Spinal cord (tissue), 10 donors: ENCODE results near the gene KIF25. TPM values are rescaled to one million over a fixed set of nuclear protein-coding genes. Genes with fewer than 3 reads are reported as not detected.

Experiments
- DNase-seq, 6 donors: peaks; one replicate each; pipeline versions ENCODE4 v3.0.0 to v3.0.0-alpha.2; 2013 to 2015; ENCODE audit warnings: low spot score in 6 of 6, low read depth in 4 of 6
- H3K27ac ChIP-seq: one replicate; pipeline ENCODE4 v1.5.1; 2013; ENCODE audit warnings: low read depth, low read length, control low read depth
- H3K27me3 ChIP-seq: one replicate; pipeline ENCODE4 v1.6.1; 2013; ENCODE audit warnings: low read length; ENCODE audit not compliant: control insufficient read depth, insufficient read depth
- H3K36me3 ChIP-seq: one replicate; pipeline ENCODE4 v1.6.1; 2013; ENCODE audit warnings: low read length; ENCODE audit not compliant: control insufficient read depth, insufficient read depth
- H3K4me1 ChIP-seq: one replicate; pipeline ENCODE4 v1.6.1; 2013; ENCODE audit warnings: low read length; ENCODE audit not compliant: control insufficient read depth, insufficient read depth
- H3K4me3 ChIP-seq: one replicate; pipeline ENCODE4 v1.5.1; 2013; ENCODE audit warnings: low read depth, low read length, control low read depth
- H3K9me3 ChIP-seq: one replicate; pipeline ENCODE4 v1.6.1; 2013; ENCODE audit warnings: low read length; ENCODE audit not compliant: control insufficient read depth, insufficient read depth
- WGBS: methylation state at CpG from one replicate; pipeline ENCODE4 v1.1.5; 2013; ENCODE audit warnings: missing lambda C conversion rate; ENCODE audit not compliant: insufficient coverage; 5-methylcytosine and 5-hydroxymethylcytosine counted together
- polyA plus RNA-seq, 2 donors: library from polyadenylated mRNA; unstranded; fragments of 120-200 nt; gene quantifications; one replicate each; pipeline ENCODE4 v1.2.1, GENCODE V29; 2013; ENCODE audit not compliant: insufficient read length in 2 of 2
- total RNA-seq, 2 donors: library from RNA; depleted of rRNA in 1 of 2; stranded (reverse); fragments of 120-200 nt in 1 of 2; fragments of >200 nt in 1 of 2; gene quantifications; one replicate each; pipeline versions ENCODE4 v1.2.3 to v1.2.4, GENCODE V29; 2013 to 2014
- donor health status: healthy.

Gene KIF25
- total and polyA plus RNA-seq, 4 donors: 1.2 to 3.0 (median 2.2) TPM; not detected in 1

DNA sequence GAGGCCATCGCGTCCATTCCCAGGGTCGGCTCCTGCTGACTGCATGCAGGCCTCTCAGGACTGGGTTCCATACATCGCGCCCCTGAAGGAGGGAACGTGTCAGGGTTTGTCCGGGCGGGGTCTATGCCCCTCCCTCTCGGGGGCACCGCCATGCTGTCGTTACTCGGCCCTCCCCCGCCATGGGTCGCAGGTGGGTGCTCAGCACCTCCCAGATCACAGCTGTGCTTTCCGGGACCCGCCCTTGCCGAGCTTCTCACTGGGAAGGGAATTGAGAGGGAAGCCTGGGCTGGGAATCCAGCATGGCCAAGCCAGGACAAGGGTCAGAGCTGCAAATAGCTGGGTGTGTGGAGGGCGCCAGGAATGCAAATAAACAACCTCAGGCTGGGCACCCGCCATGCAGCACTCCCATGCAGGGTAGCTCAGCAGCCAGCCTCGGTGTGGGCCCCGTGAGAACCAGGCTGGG, 81.5 kb downstream of the KIF25 start, which contains the start of gene FRMD1:
Gene FRMD1 (minus strand): TSS at position 270 of the 463 bp plus-strand sequence. CDS start 118 bp downstream, at position 152.
- WGBS: 84% methylated on average over 20 of the region's 21 CpGs
- Histone ChIP-seq H3K36me3 (no peaks in the 10 kb centered on the region), H3K9me3 (no peaks in the 10 kb centered on the region), H3K27me3 (no peaks in the 10 kb centered on the region), H3K27ac (no peak within 1 kb of the TSS), H3K4me3 (no peak within 1 kb of the TSS), H3K4me1 (peaks cover 34% of the 10 kb centered on the region)
- DNase-seq: no peak

DNA sequence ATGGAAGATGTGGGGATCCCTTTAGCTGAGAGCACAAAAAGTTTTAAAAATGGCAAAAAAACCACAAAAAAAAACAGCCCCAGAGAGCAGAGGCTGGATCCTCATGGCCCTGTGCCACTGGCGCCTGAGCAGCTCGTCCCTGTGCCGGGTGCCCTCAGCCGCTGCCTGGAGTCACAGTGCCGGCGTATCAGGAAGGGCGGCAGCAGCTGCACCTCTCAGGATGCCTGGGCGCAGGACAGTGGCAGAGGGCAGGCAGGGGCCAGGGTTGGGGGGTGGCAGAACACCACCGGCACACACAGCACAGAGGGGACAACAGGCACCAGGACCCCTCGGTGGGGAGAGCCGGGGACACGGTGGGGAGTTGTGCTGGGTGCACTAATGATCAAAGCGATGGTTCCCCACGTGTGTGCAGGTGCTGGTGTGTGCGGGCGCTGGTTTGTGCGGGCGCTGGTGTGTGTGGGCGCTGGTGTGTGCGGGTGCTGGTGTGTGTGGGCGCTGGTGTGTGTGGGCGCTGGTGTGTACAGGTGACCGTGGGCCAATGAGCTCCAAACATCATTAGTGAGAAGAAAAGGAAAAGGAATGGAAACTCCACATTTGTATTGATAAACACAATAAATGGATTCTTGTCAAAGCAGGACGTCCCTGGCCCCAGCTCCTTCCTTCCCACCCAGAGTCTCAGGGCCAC, 83.1 kb downstream of the KIF25 start:
- DNase-seq: no peak
- WGBS: 76% methylated on average over 11 of the region's 24 CpGs
- no peaks in the 10 kb centered on the region for H3K27me3 ChIP-seq
- H3K9me3 ChIP-seq: no peaks in the 10 kb centered on the region
- H3K4me3 ChIP-seq: no peak overlapping the region
- H3K27ac ChIP-seq: no peak overlapping the region
- H3K36me3 ChIP-seq: no peaks in the 10 kb centered on the region
- peaks cover 37% of the 10 kb centered on the region for H3K4me1 ChIP-seq

DNA sequence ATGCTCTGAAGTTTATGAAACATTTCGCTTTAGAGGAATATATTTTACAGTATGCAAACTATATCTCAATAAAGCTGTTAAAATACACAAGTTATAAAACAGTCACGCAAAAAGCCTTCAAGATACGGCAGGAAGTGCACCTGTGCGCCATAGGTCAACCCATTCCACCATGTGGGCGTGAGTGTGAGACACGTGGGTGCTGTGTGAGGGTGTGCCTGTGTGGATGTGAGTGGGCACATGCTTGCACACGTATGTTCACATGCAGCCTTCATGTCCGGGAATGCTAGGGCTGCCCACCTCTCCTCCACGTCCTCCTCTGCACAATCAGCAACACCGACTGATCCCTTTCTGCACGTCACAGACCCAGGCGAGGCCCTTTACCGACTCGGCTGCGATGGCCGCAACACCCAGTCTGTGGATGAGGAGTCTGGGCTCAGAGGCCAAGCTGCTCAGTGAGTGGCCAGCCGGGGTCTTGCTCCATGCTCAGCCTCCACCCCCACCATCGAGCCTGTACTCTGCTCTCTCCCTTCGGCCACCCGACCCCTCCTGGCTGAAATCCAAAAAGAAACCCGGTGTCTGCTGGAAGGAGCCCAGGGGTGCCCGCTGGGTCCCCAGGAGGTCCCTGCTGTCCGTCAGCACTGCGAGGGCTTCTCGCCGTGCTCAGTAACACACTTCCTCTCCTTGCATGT, 84.5 kb downstream of the KIF25 start:
- Histone ChIP-seq H3K4me1 (peaks cover 37% of the 10 kb centered on the region), H3K9me3 (no peaks in the 10 kb centered on the region), H3K27me3 (no peaks in the 10 kb centered on the region), H3K36me3 (no peaks in the 10 kb centered on the region), H3K4me3 (no peak overlapping the region), H3K27ac (no peak overlapping the region)
- no peak for DNase-seq
- WGBS: 87% methylated on average over 20 of the region's 26 CpGs

DNA sequence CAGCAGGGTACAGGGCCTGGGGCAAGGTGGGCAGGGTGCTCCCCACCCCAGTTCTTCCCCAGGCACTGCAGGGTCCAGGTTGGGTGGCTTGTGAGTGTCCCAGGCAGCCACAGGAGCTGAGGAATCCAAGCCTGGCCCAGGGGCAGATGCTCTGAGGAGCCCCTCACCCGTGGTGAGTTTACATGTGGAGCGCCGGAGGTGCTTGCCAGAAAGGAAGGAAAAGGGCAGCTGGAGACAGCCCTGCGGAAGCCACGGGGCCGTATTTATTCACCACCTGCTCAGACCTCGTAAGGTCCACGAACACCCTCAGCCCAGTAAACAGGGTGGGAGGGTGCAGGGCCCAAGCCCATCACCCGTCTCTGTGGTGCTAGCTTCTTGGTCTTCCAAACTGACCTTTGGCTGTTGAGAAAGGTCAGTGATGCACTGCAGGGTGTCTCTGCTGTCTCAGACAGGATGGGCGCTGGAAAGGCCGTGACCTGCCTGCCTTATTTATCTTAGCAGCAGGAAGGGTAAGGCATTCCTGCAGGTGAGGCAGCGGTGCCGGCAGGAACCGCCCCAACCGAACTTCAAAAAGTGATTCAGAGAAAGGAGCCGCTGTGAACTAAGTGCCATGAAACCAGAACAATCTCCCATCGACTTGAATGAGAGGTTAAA, 85.5 kb downstream of the KIF25 start:
- DNase-seq: no peak
- Histone ChIP-seq H3K4me1 (peaks cover 45% of the 10 kb centered on the region), H3K9me3 (no peaks in the 10 kb centered on the region), H3K36me3 (no peaks in the 10 kb centered on the region), H3K4me3 (no peak overlapping the region), H3K27me3 (no peaks in the 10 kb centered on the region), H3K27ac (no peak overlapping the region)
- WGBS: 62% methylated on average over 12 of the region's 17 CpGs

DNA sequence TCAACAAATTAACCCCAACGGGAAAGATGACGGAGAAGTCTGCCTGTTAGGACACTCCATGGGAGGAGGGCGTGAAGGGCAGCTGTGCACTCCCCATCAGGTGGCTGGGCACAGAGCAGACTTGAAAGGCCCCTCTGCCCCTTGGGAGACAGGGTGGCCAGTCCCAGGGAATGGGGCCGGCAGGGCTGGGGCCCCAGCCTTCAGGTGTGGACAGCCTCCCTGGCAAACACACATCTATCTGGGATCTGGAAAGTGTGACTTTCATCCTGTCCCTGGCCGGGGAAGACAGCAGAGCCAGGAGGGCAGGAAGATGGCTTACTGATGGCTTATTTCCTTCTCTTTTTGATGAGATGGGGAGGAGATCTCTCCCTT, 86.0 kb downstream of the KIF25 start:
- Histone ChIP-seq H3K27me3 (no peaks in the 10 kb centered on the region), H3K9me3 (no peaks in the 10 kb centered on the region), H3K4me1 (peaks cover 46% of the 10 kb centered on the region), H3K36me3 (no peaks in the 10 kb centered on the region), H3K27ac (no peak overlapping the region), H3K4me3 (no peak overlapping the region)
- 58% methylated on average over 4 of the region's 5 CpGs for WGBS
- DNase-seq: no peak

DNA sequence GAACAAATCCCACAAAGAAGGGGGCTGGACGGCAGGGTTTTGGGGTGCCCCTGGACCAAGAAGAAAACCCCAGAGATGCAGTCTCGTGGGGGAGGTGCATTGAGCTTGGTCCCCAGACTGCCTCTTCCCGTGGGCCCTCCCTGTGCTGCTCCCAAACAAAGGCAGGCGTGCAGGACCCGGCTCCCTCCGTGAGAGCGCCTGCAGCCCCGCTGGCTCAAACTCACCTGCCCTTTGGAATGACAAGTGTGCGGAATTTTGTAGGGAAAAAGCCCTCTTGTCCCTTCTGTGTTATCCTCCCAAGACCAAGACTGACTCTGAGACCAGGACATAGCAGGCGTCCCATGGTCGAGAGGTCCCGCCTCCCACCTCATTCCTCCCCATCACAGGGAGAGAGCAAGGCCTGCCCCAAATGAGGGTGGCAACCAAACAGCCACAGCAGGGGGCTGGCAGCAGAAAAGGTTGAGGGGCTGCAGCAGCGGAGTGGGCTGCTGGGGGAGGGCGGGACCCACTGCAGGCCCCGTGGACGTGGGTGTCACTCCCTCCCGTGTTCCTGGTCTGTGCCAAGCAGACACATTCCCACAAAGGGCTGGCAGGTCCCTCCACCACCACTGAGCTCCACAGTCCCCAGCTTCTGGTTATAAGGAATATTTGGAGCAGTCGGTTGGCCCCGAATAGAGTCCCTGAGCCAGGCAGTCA, 87.1 kb downstream of the KIF25 start:
- 83% methylated on average over 7 of the region's 19 CpGs for WGBS
- H3K4me1 ChIP-seq: peaks cover 46% of the 10 kb centered on the region

DNA sequence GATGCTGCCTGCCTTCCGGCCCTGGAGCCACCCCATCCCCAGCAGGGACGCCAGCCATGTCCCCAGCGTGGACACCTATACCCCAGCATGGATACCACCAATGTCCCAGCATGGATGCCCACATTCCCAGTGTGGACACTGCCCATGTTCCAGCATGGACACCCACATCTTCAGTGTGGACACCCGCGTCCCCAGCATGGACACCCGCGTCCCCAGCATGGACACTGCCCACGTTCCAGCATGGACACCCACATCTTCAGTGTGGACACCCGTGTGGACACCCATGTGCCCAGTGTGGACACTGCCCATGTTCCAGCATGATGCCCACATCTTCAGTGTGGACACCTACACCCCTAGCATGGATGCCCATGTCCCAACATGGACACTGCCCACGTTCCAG, 88.6 kb downstream of the KIF25 start:
- no peaks in the 10 kb centered on the region for H3K27me3 ChIP-seq
- H3K27ac ChIP-seq: no peak overlapping the region
- H3K9me3 ChIP-seq: no peaks in the 10 kb centered on the region
- peaks cover 52% of the 10 kb centered on the region for H3K4me1 ChIP-seq
- no peaks in the 10 kb centered on the region for H3K36me3 ChIP-seq
- no peak overlapping the region for H3K4me3 ChIP-seq
- WGBS: 94% methylated on average over 10 of the region's 10 CpGs
- DNase-seq: no peak

More for the DNA sequence above, 87.1 kb downstream of the KIF25 start:
- H3K4me3 ChIP-seq: no peak overlapping the region
- DNase-seq: no peak
- H3K27me3 ChIP-seq: no peaks in the 10 kb centered on the region
- no peak overlapping the region for H3K27ac ChIP-seq
- no peaks in the 10 kb centered on the region for H3K9me3 ChIP-seq
- no peaks in the 10 kb centered on the region for H3K36me3 ChIP-seq

DNA sequence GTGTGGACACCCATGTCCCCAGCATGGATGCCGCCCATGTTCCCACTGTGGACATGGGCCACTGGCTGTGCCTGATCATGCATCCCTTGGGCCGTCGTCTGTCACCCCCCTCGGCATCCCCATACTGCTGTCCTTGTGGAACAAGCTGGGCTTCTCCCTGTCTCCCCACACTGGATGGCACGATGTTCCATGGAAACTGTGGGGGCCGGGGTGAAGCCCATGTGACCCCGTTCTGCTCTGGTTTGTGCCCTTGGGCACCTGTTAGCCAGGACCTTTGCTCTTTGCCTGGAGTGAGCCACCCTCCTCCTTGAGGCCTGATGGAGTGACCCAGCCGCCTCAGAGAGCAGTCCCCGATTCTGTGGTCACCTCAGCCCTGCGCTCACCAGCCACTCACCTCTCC, 89.1 kb downstream of the KIF25 start:
- Histone ChIP-seq H3K4me3 (no peak overlapping the region), H3K36me3 (no peaks in the 10 kb centered on the region), H3K27me3 (no peaks in the 10 kb centered on the region), H3K27ac (no peak overlapping the region), H3K4me1 (peaks cover 55% of the 10 kb centered on the region), H3K9me3 (no peaks in the 10 kb centered on the region)
- WGBS: 98% methylated on average over 10 of the region's 10 CpGs
- no peak for DNase-seq

DNA sequence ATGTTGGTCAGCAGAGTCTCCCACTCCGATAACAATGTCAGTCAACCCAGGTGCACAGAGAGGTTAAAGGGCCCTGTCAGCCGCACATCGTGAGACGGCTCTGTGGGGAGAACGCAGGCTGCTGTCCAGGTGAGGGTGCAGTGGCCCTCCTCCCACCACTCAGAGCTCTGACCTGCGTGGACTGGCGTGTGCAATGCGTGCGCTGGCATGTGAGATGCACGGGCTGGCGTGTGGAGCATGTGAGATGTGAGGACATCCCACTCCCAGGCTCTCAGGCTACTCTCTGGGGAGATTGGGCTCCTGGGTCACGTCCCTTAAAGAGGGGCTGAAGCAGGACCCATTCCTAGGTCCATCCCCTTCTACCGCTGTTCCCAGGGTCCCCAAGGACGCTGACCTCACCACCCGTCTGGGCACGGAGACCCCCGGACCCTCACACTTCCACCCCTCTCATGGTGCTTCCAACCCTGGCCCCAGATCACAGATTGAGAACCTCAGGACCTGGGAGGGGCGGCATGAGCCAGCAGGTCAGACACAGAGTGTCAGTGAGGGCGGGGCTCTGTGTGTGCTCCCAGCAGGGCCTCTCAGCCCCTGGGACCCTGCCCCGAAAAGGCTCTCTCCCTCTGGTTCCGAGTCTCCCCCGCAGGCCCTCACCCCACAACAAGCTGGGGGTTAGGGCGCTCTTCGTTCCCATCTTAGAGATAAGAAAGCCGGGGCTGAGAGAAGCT, 90.1 kb downstream of the KIF25 start:
- Histone ChIP-seq H3K4me1 (peaks cover 49% of the 10 kb centered on the region), H3K27me3 (no peaks in the 10 kb centered on the region)

More for the DNA sequence above, 90.1 kb downstream of the KIF25 start:
- DNase-seq: no peak
- H3K9me3 ChIP-seq: no peaks in the 10 kb centered on the region
- WGBS: 84% methylated on average over 17 of the region's 25 CpGs
- H3K27ac ChIP-seq: peak overlapping the region; percentile 91
- H3K36me3 ChIP-seq: no peaks in the 10 kb centered on the region
- H3K4me3 ChIP-seq: no peak overlapping the region
